ENCODE measurements around the gene FBXO28.

FBXO28 gene

GRCh38 chr1:224159541-224159940 lies 45.6 kb downstream of the FBXO28 start:
- no peak for DNase-seq

- no peak for DNase-seq
These were observed 46.3 kb downstream of the FBXO28 start for GRCh38 chr1:224160171-224160682.

DNA sequence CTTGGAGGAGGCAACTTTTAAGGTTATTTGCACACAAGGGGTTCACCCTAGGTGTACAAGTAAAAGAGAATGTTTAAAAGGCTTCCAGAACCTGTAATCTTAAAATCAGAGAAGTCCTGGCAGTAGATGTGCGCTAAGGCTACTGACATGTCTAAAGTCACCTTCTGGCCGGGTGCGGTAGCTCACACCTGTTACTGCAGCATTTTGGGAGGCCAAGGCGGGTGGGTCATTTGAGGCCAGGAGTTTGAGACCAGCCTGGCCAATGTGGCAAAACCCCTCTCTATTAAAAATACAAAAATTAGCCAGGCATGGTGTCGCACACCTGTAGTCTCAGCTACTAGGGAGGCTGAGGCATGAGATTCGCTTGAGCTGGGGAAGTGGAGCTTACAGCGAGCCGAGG lies 48.9 kb downstream of the FBXO28 start:
- DNase-seq, result no peak

- no peak for DNase-seq
These were observed 49.4 kb downstream of the FBXO28 start for GRCh38 chr1:224163311-224163710.

GRCh38 chr1:224168859-224169380 lies 55.0 kb downstream of the FBXO28 start:
- peak; percentile 20 to 91 for DNase-seq

GRCh38 chr1:224169718-224170270 lies 55.9 kb downstream of the FBXO28 start:
- DNase-seq, result no peak

DNA sequence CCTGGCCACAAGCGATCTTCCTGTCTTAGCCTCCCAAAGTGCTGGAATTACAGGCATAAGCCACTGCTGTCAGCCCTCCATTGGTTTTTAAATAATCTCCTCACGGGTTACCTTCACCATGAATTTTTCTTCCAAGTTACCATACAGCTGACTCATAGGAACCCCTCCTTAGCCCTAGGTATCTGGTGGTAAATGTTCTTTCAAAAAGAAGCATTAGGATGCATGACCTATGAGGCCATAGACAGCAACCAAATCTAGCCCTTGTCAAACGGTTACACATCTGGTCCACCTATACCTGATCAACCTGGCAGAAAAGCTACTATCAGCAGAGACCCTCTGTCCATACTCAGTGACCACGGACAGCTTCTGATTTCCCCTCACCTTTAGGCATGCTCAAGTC lies 56.4 kb downstream of the FBXO28 start:
- no peak for DNase-seq

- no peak for DNase-seq
These were observed 57.0 kb downstream of the FBXO28 start for GRCh38 chr1:224170748-224171478.

GRCh38 chr1:224172229-224172628 lies 58.3 kb downstream of the FBXO28 start:
- DNase-seq, result no peak

DNA sequence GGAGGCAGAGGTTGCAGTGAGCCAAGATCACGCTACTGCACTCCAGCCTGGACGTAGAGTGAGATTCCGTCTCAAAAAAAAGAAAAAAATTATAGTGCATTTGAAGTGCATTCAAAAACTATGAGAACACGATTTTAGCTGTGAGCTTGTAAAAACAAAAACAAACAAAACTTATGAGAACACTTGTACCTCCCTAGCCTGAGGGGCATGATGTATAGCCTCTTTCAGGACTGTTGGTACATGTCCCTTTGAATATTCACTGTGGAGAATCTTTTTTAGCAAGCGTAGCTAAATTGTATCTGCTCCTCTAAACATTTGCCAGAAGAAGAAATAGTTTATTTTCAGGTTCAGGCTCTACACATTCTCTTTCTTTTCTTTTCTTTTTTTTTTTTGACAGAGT lies 59.6 kb downstream of the FBXO28 start:
- DNase-seq, result no peak

DNA sequence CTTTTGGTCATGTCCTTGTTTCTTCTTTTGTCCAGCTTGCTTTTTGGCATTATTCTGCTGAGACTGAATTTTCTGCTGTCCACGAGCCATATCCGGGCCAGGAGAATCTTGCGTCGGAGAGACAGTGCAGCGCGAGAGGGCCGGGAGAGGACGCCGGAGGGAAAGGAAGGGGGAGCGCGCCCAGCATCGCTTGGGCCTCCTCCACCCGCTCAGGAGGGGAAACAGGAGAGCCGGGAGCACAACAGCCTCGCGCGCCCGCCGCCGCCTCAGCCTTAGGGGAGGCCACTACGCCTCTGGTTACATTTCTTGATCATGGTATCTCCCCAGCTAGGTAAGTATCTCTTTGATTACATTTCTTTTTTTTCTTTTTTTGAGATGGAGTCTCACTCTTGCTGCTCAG lies 61.7 kb downstream of the FBXO28 start:
- no peak for DNase-seq

GRCh38 chr1:224177356-224177999 lies 63.6 kb downstream of the FBXO28 start:
- DNase-seq, result no peak

- DNase-seq, result no peak
These were observed 65.0 kb downstream of the FBXO28 start for GRCh38 chr1:224178894-224179293.

- DNase-seq, result no peak
These were observed 67.0 kb downstream of the FBXO28 start for GRCh38 chr1:224180783-224181452.

DNA sequence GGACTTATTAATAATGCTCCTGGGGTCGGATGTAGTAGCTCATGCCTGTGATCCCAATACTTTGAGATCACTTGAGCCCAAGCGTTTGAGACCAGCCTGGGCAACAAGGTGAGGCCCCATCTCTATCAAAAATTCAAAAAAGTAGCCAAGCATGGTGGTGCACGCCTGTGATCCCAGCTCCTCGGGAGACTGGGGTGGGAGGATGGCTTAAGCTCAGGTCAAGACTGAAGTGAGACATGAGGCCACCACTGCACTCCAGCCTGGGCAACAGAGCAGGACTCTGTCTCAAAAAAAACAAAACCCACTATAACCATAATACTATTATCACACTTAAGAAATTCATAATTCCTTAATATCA lies 67.5 kb downstream of the FBXO28 start:
- no peak for DNase-seq

- peak in 1 of 2 donors; percentile 3 for DNase-seq
These were observed 68.3 kb downstream of the FBXO28 start for GRCh38 chr1:224182057-224182865.

DNA sequence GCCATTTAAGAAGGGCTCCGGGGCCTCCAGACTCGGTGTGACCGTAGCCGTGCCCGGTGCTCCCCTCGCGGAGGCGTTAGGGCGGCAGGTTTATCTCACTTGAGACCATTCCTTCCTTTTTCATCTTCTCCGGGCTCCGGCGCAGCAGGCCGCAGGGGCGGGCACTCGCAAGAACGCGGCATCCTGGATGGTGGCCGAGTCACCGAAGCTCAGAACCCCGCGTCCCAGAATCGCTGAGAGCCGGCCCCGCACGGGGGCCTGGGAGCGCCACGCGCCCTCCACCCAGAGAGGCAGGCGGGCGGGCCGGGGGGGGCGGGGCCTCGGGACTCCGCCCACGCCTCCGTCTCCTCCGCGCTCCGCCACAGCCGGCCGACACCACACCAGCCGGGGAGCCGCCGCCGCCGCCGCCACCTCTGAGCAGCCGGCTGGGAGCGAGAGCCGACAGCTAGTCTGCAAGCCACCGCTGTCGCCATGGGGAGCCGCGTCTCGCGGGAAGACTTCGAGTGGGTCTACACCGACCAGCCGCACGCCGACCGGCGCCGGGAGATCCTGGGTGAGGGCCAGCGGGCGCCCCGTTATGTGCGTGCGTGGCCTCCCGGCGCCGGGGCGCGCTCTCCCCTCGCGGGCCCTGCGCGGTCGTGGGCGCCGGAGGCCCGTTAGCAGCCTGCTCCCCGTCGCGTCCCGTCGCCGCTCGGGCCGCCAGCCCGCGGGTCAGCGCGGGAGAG lies 69.1 kb downstream of the FBXO28 start, which contains the start of gene DEGS1:
Gene DEGS1, plus strand, starts transcription at position 375 of the 725 bp plus-strand sequence. Its CDS starts 97 bp downstream, at position 472.
- peak; percentile 58 to 71 for DNase-seq

GRCh38 chr1:224183591-224184312 lies 69.8 kb downstream of the FBXO28 start:
- DNase-seq, result peak; percentile 13 to 64

DNA sequence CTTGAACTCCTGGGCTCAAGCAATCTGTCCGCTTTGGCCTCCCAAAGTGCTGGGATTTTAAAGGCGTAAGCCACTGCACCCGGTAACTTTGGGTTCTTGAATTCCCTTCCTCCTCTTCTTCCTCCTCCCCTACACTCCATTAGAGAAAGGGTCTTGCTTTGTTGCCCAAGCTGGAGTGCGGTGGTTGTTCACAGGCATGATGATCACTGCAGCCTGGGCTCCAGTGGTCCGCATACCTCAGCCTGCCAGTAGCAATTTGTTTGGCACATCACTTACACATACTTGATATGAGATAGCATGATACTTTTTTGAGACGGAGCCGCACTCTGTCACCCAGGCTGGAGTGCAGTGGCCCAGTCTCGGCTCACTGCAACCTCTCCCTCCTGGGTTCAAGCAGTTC lies 71.3 kb downstream of the FBXO28 start:
- no peak for DNase-seq

- no peak for DNase-seq
These were observed 74.4 kb downstream of the FBXO28 start for GRCh38 chr1:224188286-224188685.

GRCh38 chr1:224189561-224189960 lies 75.7 kb downstream of the FBXO28 start:
- DNase-seq, result no peak
